H1 (cell line): ENCODE measurements around the gene RAB3B. TPM values are rescaled to one million over a fixed set of nuclear protein-coding genes. Genes with fewer than 3 reads are reported as not detected.

Experiments
- CTCF ChIA-PET: fragments of 300-600 bp; sonication (Branson Sonifier 250); formaldehyde crosslinking; loops from one replicate; lab custom pipeline; 2021; ENCODE audit not compliant: partially characterized antibody; lab: Charles Lee
- POLR2A ChIA-PET: fragments of 300-600 bp; sonication (Branson Sonifier 250); formaldehyde crosslinking; loops from one replicate; lab custom pipeline; 2021; ENCODE audit warnings: inconsistent platforms; ENCODE audit not compliant: partially characterized antibody; lab: Charles Lee
- DNase-seq, 2 experiments: peaks; one replicate each; pipeline versions ENCODE4 v3.0.0 to v3.0.0-alpha.2; 2010 to 2022; ENCODE audit warnings: low spot score in 2 of 2, low read depth in 1 of 2, mixed read lengths in 1 of 2
- FAIRE-seq: peaks from 2 replicates; lab custom pipeline; 2011; peaks lifted over from hg19 to GRCh38; lab: Jason Lieb, UNC
- H2AFZ ChIP-seq: 2 replicates; pipeline ENCODE4 v1.8.1; 2012; ENCODE audit warnings: low read length, inconsistent platforms
- H2AK5ac ChIP-seq: 2 replicates; pipeline ENCODE4 v1.6.1; 2013; ENCODE audit warnings: low read depth, low read length
- H2BK120ac ChIP-seq: replicated peaks from 2 replicates; pipeline ENCODE3; 2013; ENCODE audit warnings: low read depth, low read length, inconsistent platforms
- H2BK12ac ChIP-seq: 2 replicates; pipeline ENCODE4 v1.6.1; 2013; ENCODE audit warnings: low read depth, low read length
- H2BK15ac ChIP-seq: 2 replicates; pipeline ENCODE4 v1.6.1; 2013; ENCODE audit warnings: low read length
- H2BK20ac ChIP-seq: 2 replicates; pipeline ENCODE4 v1.6.1; 2013; ENCODE audit warnings: low read length
- H2BK5ac ChIP-seq: 2 replicates; pipeline ENCODE4 v1.6.1; 2013; ENCODE audit warnings: low read depth, low read length
- H3K14ac ChIP-seq: 2 replicates; pipeline ENCODE4 v1.6.1; 2013; ENCODE audit warnings: inconsistent platforms; ENCODE audit not compliant: insufficient read length
- H3K18ac ChIP-seq: 2 replicates; pipeline ENCODE4 v1.6.1; 2013; ENCODE audit warnings: low read length; ENCODE audit errors: extremely low read depth
- H3K23ac ChIP-seq: 2 replicates; pipeline ENCODE4 v1.6.1; 2013; ENCODE audit warnings: inconsistent platforms; ENCODE audit not compliant: insufficient read length
- H3K23me2 ChIP-seq: 2 replicates; pipeline ENCODE4 v1.6.1; 2013; ENCODE audit warnings: low read depth, low read length
- H3K27ac ChIP-seq: 2 replicates; pipeline ENCODE4 v1.6.1; 2011; ENCODE audit warnings: low read depth, low read length, inconsistent platforms
- H3K27me3 ChIP-seq, 4 experiments: replicated peaks in 1 of 4; 1 replicate in 1 of 4; 2 replicates in 3 of 4; pipeline versions ENCODE4 v1.6.1 to v1.8.1; 2011 to 2013; ENCODE audit warnings: low read length in 3 of 4, mild to moderate bottlenecking in 3 of 4, inconsistent platforms in 2 of 4, mixed read lengths in 2 of 4, moderate library complexity in 1 of 4; ENCODE audit not compliant: control insufficient read depth in 3 of 4, insufficient read depth in 3 of 4; ENCODE audit errors: extremely low read depth in 1 of 4
- H3K36me3 ChIP-seq, 4 experiments: 2 replicates each; pipeline versions ENCODE4 v1.6.1 to v1.8.1; 2011 to 2013; ENCODE audit warnings: mild to moderate bottlenecking in 4 of 4, low read length in 3 of 4, moderate library complexity in 2 of 4, control low read depth in 1 of 4, inconsistent platforms in 1 of 4; ENCODE audit not compliant: insufficient read depth in 4 of 4, control insufficient read depth in 2 of 4
- H3K4ac ChIP-seq: replicated peaks from 2 replicates; pipeline ENCODE3; 2013; ENCODE audit warnings: low read length, low read depth, mixed read lengths, inconsistent platforms; ENCODE audit not compliant: insufficient read length
- H3K4me1 ChIP-seq, 4 experiments: replicated peaks in 1 of 4; 1 replicate in 1 of 4; 2 replicates in 3 of 4; pipeline versions ENCODE4 v1.6.1 to v1.8.1; 2011 to 2013; ENCODE audit warnings: low read length in 3 of 4, inconsistent platforms in 2 of 4, mixed read lengths in 1 of 4; ENCODE audit not compliant: insufficient read depth in 4 of 4, control insufficient read depth in 3 of 4
- H3K4me2 ChIP-seq, 2 experiments: 2 replicates each; pipeline versions ENCODE4 v1.6.1 to v1.8.1; 2011 to 2013; ENCODE audit warnings: low read depth in 2 of 2, low read length in 2 of 2, control low read depth in 1 of 2, inconsistent platforms in 1 of 2, mild to moderate bottlenecking in 1 of 2; ENCODE audit not compliant: insufficient read depth in 1 of 2
- H3K4me3 ChIP-seq, 4 experiments: fragments of 200-600, 300-600 bp in 1 of 4; sonication (generic), shearing (Covaris generic), sonication (Bioruptor Twin) in 1 of 4; 2 replicates each; pipeline versions ENCODE4 v1.5.1 to v1.8.1; 2011 to 2016; ENCODE audit warnings: low read length in 4 of 4, low read depth in 3 of 4, control low read depth in 2 of 4, inconsistent platforms in 2 of 4, mild to moderate bottlenecking in 2 of 4, mixed read lengths in 1 of 4, moderate library complexity in 1 of 4; ENCODE audit not compliant: insufficient read depth in 2 of 4; ENCODE audit errors: extremely low read depth in 1 of 4
- H3K56ac ChIP-seq: replicated peaks from 2 replicates; pipeline ENCODE3; 2013; ENCODE audit warnings: low read depth, mild to moderate bottlenecking, mixed read lengths, low read length, inconsistent platforms; ENCODE audit not compliant: insufficient read length
- H3K79me1 ChIP-seq: 2 replicates; pipeline ENCODE4 v1.6.1; 2013; ENCODE audit warnings: low read depth, low read length, control low read depth
- H3K79me2 ChIP-seq, 2 experiments: 2 replicates each; pipeline versions ENCODE4 v1.6.1 to v1.8.1; 2012 to 2013; ENCODE audit warnings: low read length in 2 of 2, mild to moderate bottlenecking in 2 of 2, inconsistent platforms in 1 of 2; ENCODE audit not compliant: insufficient read depth in 2 of 2, control insufficient read depth in 1 of 2
- H3K9ac ChIP-seq, 4 experiments: replicated peaks in 1 of 4; 1 replicate in 1 of 4; 2 replicates in 3 of 4; pipeline versions ENCODE4 v1.6.1 to v1.8.1; 2011 to 2013; ENCODE audit warnings: low read depth in 3 of 4, low read length in 3 of 4, control low read depth in 2 of 4, mild to moderate bottlenecking in 2 of 4, moderate library complexity in 2 of 4, inconsistent platforms in 1 of 4; ENCODE audit errors: extremely low read depth in 1 of 4
- H3K9me3 ChIP-seq, 2 experiments: 2 replicates each; pipeline versions ENCODE4 v1.6.1 to v1.8.1; 2012 to 2013; ENCODE audit warnings: mild to moderate bottlenecking in 2 of 2, moderate library complexity in 2 of 2, control low read depth in 1 of 2, inconsistent platforms in 1 of 2, low read depth in 1 of 2, low read length in 1 of 2, mixed read lengths in 1 of 2; ENCODE audit not compliant: insufficient read depth in 2 of 2
- H4K20me1 ChIP-seq, 2 experiments: replicated peaks in 1 of 2; 2 replicates each; pipeline versions ENCODE3 to v1.8.1; 2011 to 2013; ENCODE audit warnings: inconsistent platforms in 2 of 2, low read length in 2 of 2, mild to moderate bottlenecking in 1 of 2; ENCODE audit not compliant: insufficient read depth in 2 of 2, control insufficient read depth in 1 of 2
- H4K5ac ChIP-seq: 2 replicates; pipeline ENCODE4 v1.6.1; 2013; ENCODE audit warnings: low read length, low read depth, mixed read lengths, inconsistent platforms; ENCODE audit not compliant: insufficient read length
- H4K8ac ChIP-seq: 2 replicates; pipeline ENCODE4 v1.8.0; 2013; ENCODE audit warnings: mild to moderate bottlenecking, moderate library complexity, low read length, inconsistent platforms; ENCODE audit not compliant: insufficient read depth; ENCODE audit errors: extremely low read depth
- H4K91ac ChIP-seq: replicated peaks from 2 replicates; pipeline ENCODE3; 2013; ENCODE audit warnings: low read length, mixed read lengths, inconsistent platforms; ENCODE audit not compliant: insufficient read length
- BCL11A ChIP-seq, 2 experiments: IDR thresholded peaks; one replicate each; pipeline ENCODE4 v1.6.1; 2011; ENCODE audit warnings: low read depth in 2 of 2, low read length in 2 of 2, mild to moderate bottlenecking in 2 of 2
- BRCA1 ChIP-seq: IDR thresholded peaks from 2 replicates; pipeline ENCODE4 v1.6.1; 2012; ENCODE audit warnings: low read depth, low read length, improper control_type of control experiment
- HDAC6 ChIP-seq: IDR thresholded peaks from one replicate; pipeline ENCODE4 v1.7.1; 2012; ENCODE audit warnings: low read depth, mild to moderate bottlenecking, inconsistent platforms, low read length, moderate library complexity
- RBBP5 ChIP-seq: IDR thresholded peaks from 2 replicates; pipeline ENCODE4 v1.7.1; 2012; ENCODE audit warnings: low read depth, mild to moderate bottlenecking, inconsistent platforms, low read length, moderate library complexity, borderline replicate concordance
- SIN3A ChIP-seq, 2 experiments: IDR thresholded peaks in 1 of 2; conservative IDR thresholded peaks in 1 of 2; 2 replicates each; pipeline ENCODE4 v1.6.1; 2011 to 2012; ENCODE audit warnings: low read length in 2 of 2, improper control_type of control experiment in 1 of 2, low read depth in 1 of 2, mild to moderate bottlenecking in 1 of 2
- SUZ12 ChIP-seq: fragments of 200-600 bp; sonication (generic); IDR thresholded peaks from 2 replicates; pipeline ENCODE4 v1.6.1; 2012; ENCODE audit warnings: mild to moderate bottlenecking, inconsistent platforms, low read length, moderate library complexity, mixed read lengths
- TAF7 ChIP-seq: optimal IDR thresholded peaks from 2 replicates; pipeline ENCODE3; 2011; ENCODE audit warnings: low read depth, mild to moderate bottlenecking, inconsistent platforms, low read length, moderate library complexity, borderline replicate concordance
- TBP ChIP-seq: IDR thresholded peaks from 2 replicates; pipeline ENCODE4 v1.6.1; 2011; ENCODE audit warnings: low read depth, low read length, improper control_type of control experiment
- WGBS, 2 experiments: shearing (Covaris generic) in 1 of 2; methylation state at CpG; one replicate each; pipeline versions ENCODE4 v1.1.6 to v1.1.7; 2013 to 2015; ENCODE audit warnings: low lambda C conversion rate in 2 of 2, mixed read lengths in 2 of 2, inconsistent platforms in 1 of 2, low coverage in 1 of 2, missing lambda C conversion rate in 1 of 2; ENCODE audit not compliant: insufficient replicate concordance in 2 of 2, insufficient coverage in 1 of 2, insufficient read length in 1 of 2; ENCODE audit errors: extremely low coverage in 1 of 2, missing lambda C conversion rate in 1 of 2; 5-methylcytosine and 5-hydroxymethylcytosine counted together
- polyA plus RNA-seq, 7 experiments: library from polyadenylated mRNA; depleted of rRNA in 3 of 7; stranded (reverse) in 5 of 7; unstranded in 2 of 7; fragments of >200 nt in 5 of 7; fragments of 200-250 nt in 2 of 7; gene quantifications; 1 replicate in 5 of 7; 2 replicates in 1 of 7; 4 replicates in 1 of 7; pipeline versions ENCODE4 v1.2.1 to v1.2.3, GENCODE V29; 2011 to 2013; ENCODE audit warnings: missing spikeins in 2 of 7, mixed read lengths in 2 of 7
- total RNA-seq: library from RNA; stranded (reverse); fragmentation: NEBNext Ultra II Directional; extraction: Animal tissue kit (Norgen Biotek cat#: 25700); gene quantifications from 2 replicates; pipeline ENCODE4 v1.2.1, GENCODE V29; 2021

The RAB3B gene
- total and polyA plus RNA-seq, 2 of the 8 experiments (the other 6 are each of a cell fraction or from before 2014, with no cell fraction given): 12.5 to 36.8 TPM

DNA sequence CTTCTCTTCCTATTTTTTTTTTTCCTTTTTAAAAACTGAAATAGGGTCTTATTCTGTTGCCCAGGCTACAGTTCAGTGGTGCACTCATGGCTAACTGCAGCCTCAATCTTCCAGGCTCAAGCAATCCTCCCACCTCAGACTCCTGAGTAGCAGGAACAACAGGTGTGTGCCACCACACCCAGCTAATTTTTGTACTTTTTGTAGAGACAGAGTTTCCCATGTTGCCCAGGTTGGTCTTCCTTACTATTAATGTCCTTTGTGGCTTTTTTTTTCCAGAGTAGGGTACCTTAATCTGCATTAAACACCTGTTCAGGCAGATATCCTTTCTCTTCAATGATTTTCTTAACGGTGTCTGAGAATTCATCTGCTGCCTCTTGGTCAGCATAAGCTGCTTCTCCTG lies 47.4 kb upstream of the RAB3B start:
- no peak overlapping the region for H2BK120ac ChIP-seq
- no peak overlapping the region for H2BK15ac ChIP-seq
- H3K4me1 ChIP-seq: no peaks in the 10 kb centered on the region; a peak in 1 of 7 replicates
- no peaks in the 10 kb centered on the region for H4K20me1 ChIP-seq
- 79% methylated on average over 1 of the region's 1 CpG; no CpG with 5 or more reads in 1 of the 2 experiments for WGBS, 2 experiments
- H3K23me2 ChIP-seq: peaks cover 3% of the 10 kb centered on the region; the same call in 1 of the 2 replicates
- no peak overlapping the region for H3K27ac ChIP-seq
- no peak overlapping the region for H3K4me2 ChIP-seq
- peaks cover 2 to 42% (median 16%) of the 10 kb centered on the region in 4 experiments; a peak in 7 of 8 replicates for H3K36me3 ChIP-seq
- no peak overlapping the region for H3K14ac ChIP-seq
- H4K5ac ChIP-seq: no peak overlapping the region
- H3K27me3 ChIP-seq: no peaks in the 10 kb centered on the region
- TF ChIP-seq BRCA1: no peak
- TF ChIP-seq BCL11A (IDR thresholded peaks at IDR 0.05; ENCODE audit: low read depth in 2 of 2, low read length in 2 of 2): no peak
- no peak for TF ChIP-seq SUZ12
- no peak for TF ChIP-seq SIN3A (conservative IDR thresholded peaks at IDR 0.05 in 1 of 2, IDR thresholded peaks at IDR 0.05 in 1 of 2; ENCODE audit: low read depth in 1 of 2, low read length in 2 of 2)
- TF ChIP-seq HDAC6: no peak
- TF ChIP-seq TAF7: no peak
- TF ChIP-seq RBBP5: no peak
- TF ChIP-seq TBP: no peak
- POLR2A ChIA-PET: interaction anchor here (0.6 to 3.0 kb wide), 4 partner anchors 10 to 383 kb away, joined by 4 to 10 read pairs (median 4); partner anchors contain the start of genes BTF3L4 and TXNDC12
- H3K56ac ChIP-seq: no peak overlapping the region
- CTCF ChIA-PET: no interaction called here
- H3K9ac ChIP-seq: no peak overlapping the region
- H3K79me2 ChIP-seq: peaks cover 0 to 6% of the 10 kb centered on the region in 2 experiments; a peak in 2 of 4 replicates
- no peak overlapping the region for H4K91ac ChIP-seq
- no peak for FAIRE-seq
- H3K18ac ChIP-seq: no peak overlapping the region
- no peak overlapping the region for H2AFZ ChIP-seq
- no peak overlapping the region for H3K23ac ChIP-seq
- H2BK12ac ChIP-seq: no peak overlapping the region
- H2BK20ac ChIP-seq: no peak overlapping the region
- no peak overlapping the region for H3K4me3 ChIP-seq
- H3K9me3 ChIP-seq: no peaks in the 10 kb centered on the region
- no peak overlapping the region for H3K4ac ChIP-seq
- H2BK5ac ChIP-seq: no peak overlapping the region
- H4K8ac ChIP-seq: no peak overlapping the region
- H2AK5ac ChIP-seq: no peak overlapping the region
- DNase-seq: no peak
- no peaks in the 10 kb centered on the region for H3K79me1 ChIP-seq
